GM10248 (cell line): ENCODE data around the gene BPHL.
"Not testable (repeated sequence)": the region's sequence is repeated elsewhere in the genome, so short reads cannot be mapped to it uniquely, and the experiment has no call there.

Experiments
- CTCF ChIA-PET: fragments of 300-600 bp; sonication (Branson Sonifier 250); formaldehyde crosslinking; extraction: SDS; loops from one replicate; lab custom pipeline; 2021; ENCODE audit warnings: antibody characterized with exemption; lab: Yijun Ruan, JAX
- POLR2A ChIA-PET: fragments of 350-650 bp; sonication (Branson Sonifier 250); formaldehyde crosslinking; extraction: SDS; loops from one replicate; lab custom pipeline; 2020; ENCODE audit warnings: antibody characterized with exemption; lab: Yijun Ruan, JAX
- DNase-seq: peaks from one replicate; pipeline ENCODE4 v3.0.0; 2012; ENCODE audit errors: extremely low spot score
- CTCF ChIP-seq: IDR thresholded peaks from 2 replicates; pipeline ENCODE4 v1.5.1; 2012; ENCODE audit warnings: mild to moderate bottlenecking, low read depth; ENCODE audit errors: extremely low read depth, missing control alignments, control extremely low read depth

Gene BPHL

GRCh38 chr6:3164388-3164787 lies 45.9 kb downstream of the BPHL start:
- DNase-seq = no peak
- POLR2A ChIA-PET = no interaction called here
- TF ChIP-seq CTCF = no peak
- CTCF ChIA-PET = interaction anchor here (1.5 to 2.9 kb wide), 4 partner anchors 20 to 45 kb away, joined by 3 to 10 read pairs (median 7); no protein-coding TSS in a partner anchor

GRCh38 chr6:3165631-3166534 lies 47.4 kb downstream of the BPHL start:
- ChIA-PET CTCF (interaction anchor here (1.2 to 2.1 kb wide), 7 partner anchors 9 to 683 kb away, joined by 3 to 10 read pairs (median 5); partner anchors contain the start of genes FAM50B and TUBB2A), POLR2A (no interaction called here)
- no peak for TF ChIP-seq CTCF
- no peak for DNase-seq

- DNase-seq, POLR2A ChIA-PET: not testable (repeated sequence)
- CTCF ChIA-PET = interaction anchor here (1.3 to 2.1 kb wide), 7 partner anchors 10 to 85 kb away, joined by 3 to 10 read pairs (median 5); partner anchors contain the start of gene TUBB2A
Measured at GRCh38 chr6:3166535-3167225, 48.2 kb downstream of the BPHL start.

GRCh38 chr6:3168046-3168445 lies 49.5 kb downstream of the BPHL start:
- CTCF ChIA-PET = interaction anchor here (1.6 kb wide), 1 partner anchor 16 kb away, joined by 4 read pairs; no protein-coding TSS in a partner anchor
- DNase-seq, POLR2A ChIA-PET: not testable (repeated sequence)

- DNase-seq, POLR2A ChIA-PET: not testable (repeated sequence)
- CTCF ChIA-PET = interaction anchor here (0.9 to 1.2 kb wide), 2 partner anchors 18 to 81 kb away, joined by 3 to 4 read pairs; no protein-coding TSS in a partner anchor
Measured at GRCh38 chr6:3170676-3171075, 52.2 kb downstream of the BPHL start.

GRCh38 chr6:3171313-3172175 lies 53.0 kb downstream of the BPHL start:
- DNase-seq, POLR2A ChIA-PET: not testable (repeated sequence)
- CTCF ChIA-PET = interaction anchor here (0.9 to 1.4 kb wide), 3 partner anchors 17 to 80 kb away, joined by 3 to 4 read pairs (median 3); no protein-coding TSS in a partner anchor

GRCh38 chr6:3172789-3173188 lies 54.3 kb downstream of the BPHL start:
- POLR2A ChIA-PET, DNase-seq: not testable (repeated sequence)
- CTCF ChIA-PET = interaction anchor here (0.8 to 1.4 kb wide), 2 partner anchors 21 to 22 kb away, joined by 3 read pairs; no protein-coding TSS in a partner anchor

GRCh38 chr6:3173636-3174089 lies 55.2 kb downstream of the BPHL start:
- POLR2A ChIA-PET, CTCF ChIA-PET: not testable (repeated sequence)

GRCh38 chr6:3175715-3176402 lies 57.3 kb downstream of the BPHL start:
- no peak for TF ChIP-seq CTCF
- POLR2A ChIA-PET = no interaction called here
- CTCF ChIA-PET = no interaction called here
- DNase-seq = no peak

More at GRCh38 chr6:3173636-3174089, 55.2 kb downstream of the BPHL start:
- not testable (repeated sequence) for DNase-seq
